ENCODE data around the gene OR10V1.

Gene OR10V1

DNA sequence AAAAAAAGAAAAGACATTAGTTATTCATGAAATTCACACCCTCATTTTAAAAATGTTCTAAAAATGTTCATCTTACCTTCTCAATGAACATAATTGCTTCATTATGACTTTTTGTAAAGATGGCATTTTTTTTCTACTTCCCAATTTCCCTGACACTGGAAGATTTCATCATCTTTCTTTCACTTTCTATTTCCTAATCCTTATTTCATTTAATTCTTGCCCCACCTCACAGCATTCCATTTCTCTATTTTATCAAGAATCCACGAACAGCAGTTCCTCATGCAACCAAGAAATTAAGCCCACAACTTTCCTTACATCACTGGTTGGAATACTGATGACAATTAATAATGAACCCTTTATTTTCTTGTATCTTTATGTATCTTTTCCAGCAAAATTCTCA, 46.7 kb downstream of the OR10V1 start:
- DNase-seq: no peak
